ENCODE measurements around the gene BCAR1. TPM values are rescaled to one million over a fixed set of nuclear protein-coding genes. Genes with fewer than 3 reads are reported as not detected.

The BCAR1 gene
- total and polyA plus RNA-seq, 2 of the 13 experiments (the other 11 are each of a cell fraction or from before 2014, with no cell fraction given): 48.1 to 51.7 TPM

DNA sequence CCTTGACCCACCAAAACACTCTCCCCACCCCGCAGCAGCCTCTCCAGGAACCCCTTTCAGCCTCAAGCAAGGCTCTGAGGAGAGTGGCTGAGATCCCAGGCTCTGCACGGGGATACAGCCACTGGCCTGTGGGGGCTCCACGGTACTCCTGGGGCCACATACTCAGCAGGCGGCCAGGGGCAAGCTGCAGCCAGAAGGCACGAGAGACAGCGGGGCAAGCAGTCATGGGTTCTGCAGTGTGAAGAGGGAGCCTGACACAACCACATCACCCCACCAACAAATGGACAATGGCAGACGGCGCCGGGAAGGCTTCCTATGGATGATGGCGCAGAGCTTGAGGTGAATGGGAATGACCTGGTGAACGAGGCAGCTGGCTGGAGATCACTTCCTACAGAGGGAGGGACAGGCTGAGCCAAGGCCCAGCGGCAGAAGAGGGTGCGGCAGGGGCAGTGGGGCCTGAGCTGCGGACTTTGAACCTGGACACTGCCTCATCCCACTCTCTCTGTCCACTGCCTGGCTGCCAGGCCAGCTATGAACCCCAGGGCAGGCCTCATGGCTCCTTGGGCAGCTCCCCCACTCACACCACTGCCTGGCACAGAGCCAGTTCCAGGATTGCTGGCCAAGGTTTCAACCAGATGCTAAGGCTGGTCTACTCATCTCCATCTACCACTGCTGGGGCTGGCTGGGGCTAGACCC is 10.8 kb upstream of the BCAR1 start (continued):
- TF ChIP-seq, protein P1, sequence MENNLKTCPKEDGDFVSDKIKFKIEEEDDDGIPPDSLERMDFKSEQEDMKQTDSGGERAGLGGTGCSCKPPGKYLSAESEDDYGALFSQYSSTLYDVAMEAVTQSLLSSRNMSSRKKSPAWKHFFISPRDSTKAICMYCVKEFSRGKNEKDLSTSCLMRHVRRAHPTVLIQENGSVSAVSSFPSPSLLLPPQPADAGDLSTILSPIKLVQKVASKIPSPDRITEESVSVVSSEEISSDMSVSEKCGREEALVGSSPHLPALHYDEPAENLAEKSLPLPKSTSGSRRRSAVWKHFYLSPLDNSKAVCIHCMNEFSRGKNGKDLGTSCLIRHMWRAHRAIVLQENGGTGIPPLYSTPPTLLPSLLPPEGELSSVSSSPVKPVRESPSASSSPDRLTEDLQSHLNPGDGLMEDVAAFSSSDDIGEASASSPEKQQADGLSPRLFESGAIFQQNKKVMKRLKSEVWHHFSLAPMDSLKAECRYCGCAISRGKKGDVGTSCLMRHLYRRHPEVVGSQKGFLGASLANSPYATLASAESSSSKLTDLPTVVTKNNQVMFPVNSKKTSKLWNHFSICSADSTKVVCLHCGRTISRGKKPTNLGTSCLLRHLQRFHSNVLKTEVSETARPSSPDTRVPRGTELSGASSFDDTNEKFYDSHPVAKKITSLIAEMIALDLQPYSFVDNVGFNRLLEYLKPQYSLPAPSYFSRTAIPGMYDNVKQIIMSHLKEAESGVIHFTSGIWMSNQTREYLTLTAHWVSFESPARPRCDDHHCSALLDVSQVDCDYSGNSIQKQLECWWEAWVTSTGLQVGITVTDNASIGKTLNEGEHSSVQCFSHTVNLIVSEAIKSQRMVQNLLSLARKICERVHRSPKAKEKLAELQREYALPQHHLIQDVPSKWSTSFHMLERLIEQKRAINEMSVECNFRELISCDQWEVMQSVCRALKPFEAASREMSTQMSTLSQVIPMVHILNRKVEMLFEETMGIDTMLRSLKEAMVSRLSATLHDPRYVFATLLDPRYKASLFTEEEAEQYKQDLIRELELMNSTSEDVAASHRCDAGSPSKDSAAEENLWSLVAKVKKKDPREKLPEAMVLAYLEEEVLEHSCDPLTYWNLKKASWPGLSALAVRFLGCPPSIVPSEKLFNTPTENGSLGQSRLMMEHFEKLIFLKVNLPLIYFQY (CRISPR knock-in tag; IDR thresholded peaks at IDR 0.05; ENCODE audit: borderline replicate concordance): no peak
- no peak for TF ChIP-seq ZNF850 (CRISPR knock-in tag; conservative IDR thresholded peaks at IDR 0.05)
- TF ChIP-seq, protein P2, sequence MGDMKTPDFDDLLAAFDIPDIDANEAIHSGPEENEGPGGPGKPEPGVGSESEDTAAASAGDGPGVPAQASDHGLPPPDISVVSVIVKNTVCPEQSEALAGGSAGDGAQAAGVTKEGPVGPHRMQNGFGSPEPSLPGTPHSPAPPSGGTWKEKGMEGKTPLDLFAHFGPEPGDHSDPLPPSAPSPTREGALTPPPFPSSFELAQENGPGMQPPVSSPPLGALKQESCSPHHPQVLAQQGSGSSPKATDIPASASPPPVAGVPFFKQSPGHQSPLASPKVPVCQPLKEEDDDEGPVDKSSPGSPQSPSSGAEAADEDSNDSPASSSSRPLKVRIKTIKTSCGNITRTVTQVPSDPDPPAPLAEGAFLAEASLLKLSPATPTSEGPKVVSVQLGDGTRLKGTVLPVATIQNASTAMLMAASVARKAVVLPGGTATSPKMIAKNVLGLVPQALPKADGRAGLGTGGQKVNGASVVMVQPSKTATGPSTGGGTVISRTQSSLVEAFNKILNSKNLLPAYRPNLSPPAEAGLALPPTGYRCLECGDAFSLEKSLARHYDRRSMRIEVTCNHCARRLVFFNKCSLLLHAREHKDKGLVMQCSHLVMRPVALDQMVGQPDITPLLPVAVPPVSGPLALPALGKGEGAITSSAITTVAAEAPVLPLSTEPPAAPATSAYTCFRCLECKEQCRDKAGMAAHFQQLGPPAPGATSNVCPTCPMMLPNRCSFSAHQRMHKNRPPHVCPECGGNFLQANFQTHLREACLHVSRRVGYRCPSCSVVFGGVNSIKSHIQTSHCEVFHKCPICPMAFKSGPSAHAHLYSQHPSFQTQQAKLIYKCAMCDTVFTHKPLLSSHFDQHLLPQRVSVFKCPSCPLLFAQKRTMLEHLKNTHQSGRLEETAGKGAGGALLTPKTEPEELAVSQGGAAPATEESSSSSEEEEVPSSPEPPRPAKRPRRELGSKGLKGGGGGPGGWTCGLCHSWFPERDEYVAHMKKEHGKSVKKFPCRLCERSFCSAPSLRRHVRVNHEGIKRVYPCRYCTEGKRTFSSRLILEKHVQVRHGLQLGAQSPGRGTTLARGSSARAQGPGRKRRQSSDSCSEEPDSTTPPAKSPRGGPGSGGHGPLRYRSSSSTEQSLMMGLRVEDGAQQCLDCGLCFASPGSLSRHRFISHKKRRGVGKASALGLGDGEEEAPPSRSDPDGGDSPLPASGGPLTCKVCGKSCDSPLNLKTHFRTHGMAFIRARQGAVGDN (CRISPR knock-in tag; IDR thresholded peaks at IDR 0.05): peak; percentile 98
- TF ChIP-seq, protein P3, sequence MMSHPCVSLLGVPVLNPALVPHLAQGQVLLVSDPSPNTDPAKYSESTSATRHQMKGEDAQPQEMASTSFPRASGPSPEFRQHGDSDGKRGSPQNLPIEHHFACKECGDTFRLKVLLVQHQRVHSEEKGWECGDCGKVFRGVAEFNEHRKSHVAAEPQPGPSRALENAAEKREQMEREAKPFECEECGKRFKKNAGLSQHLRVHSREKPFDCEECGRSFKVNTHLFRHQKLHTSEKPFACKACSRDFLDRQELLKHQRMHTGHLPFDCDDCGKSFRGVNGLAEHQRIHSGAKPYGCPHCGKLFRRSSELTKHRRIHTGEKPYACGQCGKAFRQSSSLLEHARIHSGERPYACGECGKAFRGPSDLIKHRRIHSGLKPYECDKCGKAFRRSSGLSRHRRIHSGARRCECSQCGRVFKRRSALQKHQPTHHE (CRISPR knock-in tag; IDR thresholded peaks at IDR 0.05; ENCODE audit: borderline replicate concordance): peak; percentile 83; the same call in 1 of the 2 replicates
- no peak for TF ChIP-seq ATM (IDR thresholded peaks at IDR 0.05; ENCODE audit: borderline replicate concordance)
- TF ChIP-seq ZNF615 (CRISPR knock-in tag; IDR thresholded peaks at IDR 0.05; ENCODE audit: borderline replicate concordance): no peak
- TF ChIP-seq ZNF567 (CRISPR knock-in tag; IDR thresholded peaks at IDR 0.05; ENCODE audit: borderline replicate concordance): peak; percentile 51; the same call in 1 of the 2 replicates
- TF ChIP-seq RFX3 (CRISPR knock-in tag; IDR thresholded peaks at IDR 0.05): no peak
- peak; percentile 73 for TF ChIP-seq ZNF350 (CRISPR knock-in tag; IDR thresholded peaks at IDR 0.05; ENCODE audit: borderline replicate concordance, low read depth)
- TF ChIP-seq, protein P4, sequence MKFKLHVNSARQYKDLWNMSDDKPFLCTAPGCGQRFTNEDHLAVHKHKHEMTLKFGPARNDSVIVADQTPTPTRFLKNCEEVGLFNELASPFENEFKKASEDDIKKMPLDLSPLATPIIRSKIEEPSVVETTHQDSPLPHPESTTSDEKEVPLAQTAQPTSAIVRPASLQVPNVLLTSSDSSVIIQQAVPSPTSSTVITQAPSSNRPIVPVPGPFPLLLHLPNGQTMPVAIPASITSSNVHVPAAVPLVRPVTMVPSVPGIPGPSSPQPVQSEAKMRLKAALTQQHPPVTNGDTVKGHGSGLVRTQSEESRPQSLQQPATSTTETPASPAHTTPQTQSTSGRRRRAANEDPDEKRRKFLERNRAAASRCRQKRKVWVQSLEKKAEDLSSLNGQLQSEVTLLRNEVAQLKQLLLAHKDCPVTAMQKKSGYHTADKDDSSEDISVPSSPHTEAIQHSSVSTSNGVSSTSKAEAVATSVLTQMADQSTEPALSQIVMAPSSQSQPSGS (CRISPR knock-in tag; IDR thresholded peaks at IDR 0.05): peak; percentile 75; the same call in 1 of the 2 replicates
- TF ChIP-seq NFIC (IDR thresholded peaks at IDR 0.05; ENCODE audit: low read length): no peak; the same call in 1 of the 2 replicates
- TF ChIP-seq HOXD1 (CRISPR knock-in tag; IDR thresholded peaks at IDR 0.05): no peak; the same call in none of the 2 replicates
- TF ChIP-seq ZSCAN25 (CRISPR knock-in tag; IDR thresholded peaks at IDR 0.05): peak; percentile 95
- no peak for TF ChIP-seq SMARCE1 (IDR thresholded peaks at IDR 0.05; ENCODE audit: borderline replicate concordance)
- 0 out of 2 replicates have a peak, but pooled peaks have one; percentile 17 for TF ChIP-seq ZNF251 (CRISPR knock-in tag; IDR thresholded peaks at IDR 0.05)
- peak; percentile 75 for TF ChIP-seq FOSL2 (CRISPR knock-in tag; IDR thresholded peaks at IDR 0.05)
- TF ChIP-seq, protein P5, sequence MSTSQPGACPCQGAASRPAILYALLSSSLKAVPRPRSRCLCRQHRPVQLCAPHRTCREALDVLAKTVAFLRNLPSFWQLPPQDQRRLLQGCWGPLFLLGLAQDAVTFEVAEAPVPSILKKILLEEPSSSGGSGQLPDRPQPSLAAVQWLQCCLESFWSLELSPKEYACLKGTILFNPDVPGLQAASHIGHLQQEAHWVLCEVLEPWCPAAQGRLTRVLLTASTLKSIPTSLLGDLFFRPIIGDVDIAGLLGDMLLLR (CRISPR knock-in tag; IDR thresholded peaks at IDR 0.05): no peak
- TF ChIP-seq EHMT2 (IDR thresholded peaks at IDR 0.05; ENCODE audit: borderline replicate concordance, low read depth, low read length): no peak

Measured in HepG2 (cell line).